Body of pancreas (tissue), 4 donors: ENCODE data around the gene NME5.

ENCODE experiments used
- POLR2A ChIP-seq, 3 donors: fragments of 450-650 bp; IDR thresholded peaks; one replicate each; pipeline ENCODE4 v1.6.1; 2016; ENCODE audit warnings: antibody characterized with exemption in 3 of 3, mild to moderate bottlenecking in 2 of 3
- TF ChIP-seq, protein P1 (sequence below), 7 experiments: fragments of 450-650 bp in 4 of 7; fragments of 200-600 bp in 3 of 7; sonication (generic) in 3 of 7; IDR thresholded peaks; one replicate each; pipeline ENCODE4 v1.5.1; 2016 to 2019; ENCODE audit warnings: antibody characterized with exemption in 7 of 7

DNA sequence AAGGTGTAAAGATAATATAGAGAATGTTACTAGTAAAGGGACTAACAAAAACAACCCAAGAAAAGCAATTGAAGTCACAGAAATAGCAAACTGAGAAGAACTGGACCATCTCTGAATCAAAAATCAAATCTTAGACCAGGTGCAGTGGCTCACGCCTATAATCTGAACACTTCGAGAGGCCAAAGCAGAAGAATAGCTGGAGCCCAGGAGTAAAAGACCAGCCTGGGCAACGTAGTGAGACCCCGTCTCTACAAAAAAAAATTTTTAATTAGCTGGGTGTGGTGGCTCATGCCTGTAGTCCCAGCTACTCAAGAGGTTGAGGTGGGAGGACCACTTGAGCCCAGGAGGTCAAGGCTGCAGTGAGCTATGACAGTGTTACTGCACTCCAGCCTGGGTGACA is 28.0 kb downstream of the NME5 start:
- TF ChIP-seq, protein P1, sequence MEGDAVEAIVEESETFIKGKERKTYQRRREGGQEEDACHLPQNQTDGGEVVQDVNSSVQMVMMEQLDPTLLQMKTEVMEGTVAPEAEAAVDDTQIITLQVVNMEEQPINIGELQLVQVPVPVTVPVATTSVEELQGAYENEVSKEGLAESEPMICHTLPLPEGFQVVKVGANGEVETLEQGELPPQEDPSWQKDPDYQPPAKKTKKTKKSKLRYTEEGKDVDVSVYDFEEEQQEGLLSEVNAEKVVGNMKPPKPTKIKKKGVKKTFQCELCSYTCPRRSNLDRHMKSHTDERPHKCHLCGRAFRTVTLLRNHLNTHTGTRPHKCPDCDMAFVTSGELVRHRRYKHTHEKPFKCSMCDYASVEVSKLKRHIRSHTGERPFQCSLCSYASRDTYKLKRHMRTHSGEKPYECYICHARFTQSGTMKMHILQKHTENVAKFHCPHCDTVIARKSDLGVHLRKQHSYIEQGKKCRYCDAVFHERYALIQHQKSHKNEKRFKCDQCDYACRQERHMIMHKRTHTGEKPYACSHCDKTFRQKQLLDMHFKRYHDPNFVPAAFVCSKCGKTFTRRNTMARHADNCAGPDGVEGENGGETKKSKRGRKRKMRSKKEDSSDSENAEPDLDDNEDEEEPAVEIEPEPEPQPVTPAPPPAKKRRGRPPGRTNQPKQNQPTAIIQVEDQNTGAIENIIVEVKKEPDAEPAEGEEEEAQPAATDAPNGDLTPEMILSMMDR (IDR thresholded peaks at IDR 0.05): no peak
- no peak for TF ChIP-seq POLR2A (IDR thresholded peaks at IDR 0.05)
